Brain pericyte (primary cell): ENCODE results near the gene RALB.
"Not testable (repeated sequence)": the region's sequence is repeated elsewhere in the genome, so short reads cannot be mapped to it uniquely, and the experiment has no call there.

Experiments
- DNase-seq: peaks from one replicate; pipeline ENCODE4 v3.0.0-alpha.2; 2012; ENCODE audit warnings: low read depth, low spot score

Gene RALB

GRCh38 chr2:120224735-120225548 lies 27.7 kb upstream of the RALB start:
- no peak for DNase-seq

- DNase-seq, result no peak
These were observed 27.0 kb upstream of the RALB start for GRCh38 chr2:120225549-120226065.

GRCh38 chr2:120226316-120226715 lies 26.3 kb upstream of the RALB start:
- DNase-seq, result no peak

GRCh38 chr2:120227111-120227991 lies 25.3 kb upstream of the RALB start:
- no peak for DNase-seq

- DNase-seq, result no peak
These were observed 24.1 kb upstream of the RALB start for GRCh38 chr2:120228503-120228902.

GRCh38 chr2:120229341-120229740 lies 23.3 kb upstream of the RALB start:
- no peak for DNase-seq

- no peak for DNase-seq
These were observed 21.9 kb upstream of the RALB start for GRCh38 chr2:120230515-120231471.

- no peak for DNase-seq
These were observed 21.1 kb upstream of the RALB start for GRCh38 chr2:120231564-120231973.

- no peak for DNase-seq
These were observed 20.5 kb upstream of the RALB start for GRCh38 chr2:120231974-120232635.

- no peak for DNase-seq
These were observed 19.4 kb upstream of the RALB start for GRCh38 chr2:120233292-120233691.

- DNase-seq, result not testable (repeated sequence)
These were observed 17.5 kb upstream of the RALB start for GRCh38 chr2:120235158-120235557.

- no peak for DNase-seq
These were observed 17.0 kb upstream of the RALB start for GRCh38 chr2:120235681-120236080.

GRCh38 chr2:120236316-120236715 lies 16.3 kb upstream of the RALB start:
- no peak for DNase-seq

GRCh38 chr2:120236791-120237190 lies 15.9 kb upstream of the RALB start:
- no peak for DNase-seq

GRCh38 chr2:120237491-120237902 lies 15.2 kb upstream of the RALB start:
- no peak for DNase-seq

- no peak for DNase-seq
These were observed 13.7 kb upstream of the RALB start for GRCh38 chr2:120238728-120239487.

- no peak for DNase-seq
These were observed 13.0 kb upstream of the RALB start for GRCh38 chr2:120239488-120240287.

- no peak for DNase-seq
These were observed 11.7 kb upstream of the RALB start for GRCh38 chr2:120240901-120241429.

GRCh38 chr2:120241684-120242083 lies 11.0 kb upstream of the RALB start:
- DNase-seq, result no peak
